A673 (cell line): ENCODE data around the gene SGSM2.

ENCODE experiments used
- EZH2 ChIP-seq: fragments of 200-600 bp; sonication (generic); IDR thresholded peaks from 2 replicates; pipeline ENCODE4 v1.6.1; 2017; ENCODE audit warnings: borderline replicate concordance, low read depth, mild to moderate bottlenecking, mixed read lengths, antibody characterized with exemption, low read length; ENCODE audit not compliant: poor library complexity, severe bottlenecking
- TF ChIP-seq, protein P1 (sequence below): fragments of 300-800, 200-600 bp; sonication (generic); conservative IDR thresholded peaks from 2 replicates; pipeline ENCODE4 v1.5.1; 2017; ENCODE audit warnings: low read depth, mild to moderate bottlenecking, antibody characterized with exemption, low read length, moderate library complexity, mixed read lengths

DNA sequence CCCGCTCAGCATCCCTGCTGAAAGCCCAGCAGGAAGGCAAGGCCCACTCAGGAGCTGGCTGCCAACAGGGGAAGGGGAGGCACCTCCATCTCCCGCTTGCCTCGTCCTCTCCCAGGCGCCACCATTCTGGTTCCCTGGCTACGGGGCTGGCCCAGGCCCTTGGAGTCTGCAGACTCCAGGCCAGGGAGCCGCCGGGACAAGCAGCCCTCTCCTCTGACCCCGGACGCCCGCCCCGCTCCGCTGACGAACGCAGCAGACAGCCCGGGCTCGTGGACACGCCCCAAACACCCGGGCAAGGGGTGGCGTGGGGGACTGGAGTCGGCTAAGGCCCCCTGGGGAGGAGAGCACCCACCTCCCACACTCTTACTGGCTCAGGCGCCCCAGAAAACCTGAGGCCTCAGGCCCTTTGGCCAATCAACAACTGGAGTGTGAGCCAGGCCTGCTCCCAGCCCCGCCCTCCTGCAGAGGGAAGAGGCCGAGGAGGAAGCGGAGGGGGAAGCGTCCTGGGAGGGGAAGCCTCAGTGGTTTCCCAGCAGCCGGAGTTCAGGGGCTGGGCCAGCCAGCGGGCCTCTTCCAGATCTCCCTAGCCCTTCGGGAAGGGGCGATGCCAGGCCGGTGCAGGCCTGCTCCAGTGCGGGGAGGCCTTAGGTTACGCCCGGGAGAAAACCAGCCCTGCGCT, 59.4 kb downstream of the SGSM2 start:
- TF ChIP-seq, protein P1, sequence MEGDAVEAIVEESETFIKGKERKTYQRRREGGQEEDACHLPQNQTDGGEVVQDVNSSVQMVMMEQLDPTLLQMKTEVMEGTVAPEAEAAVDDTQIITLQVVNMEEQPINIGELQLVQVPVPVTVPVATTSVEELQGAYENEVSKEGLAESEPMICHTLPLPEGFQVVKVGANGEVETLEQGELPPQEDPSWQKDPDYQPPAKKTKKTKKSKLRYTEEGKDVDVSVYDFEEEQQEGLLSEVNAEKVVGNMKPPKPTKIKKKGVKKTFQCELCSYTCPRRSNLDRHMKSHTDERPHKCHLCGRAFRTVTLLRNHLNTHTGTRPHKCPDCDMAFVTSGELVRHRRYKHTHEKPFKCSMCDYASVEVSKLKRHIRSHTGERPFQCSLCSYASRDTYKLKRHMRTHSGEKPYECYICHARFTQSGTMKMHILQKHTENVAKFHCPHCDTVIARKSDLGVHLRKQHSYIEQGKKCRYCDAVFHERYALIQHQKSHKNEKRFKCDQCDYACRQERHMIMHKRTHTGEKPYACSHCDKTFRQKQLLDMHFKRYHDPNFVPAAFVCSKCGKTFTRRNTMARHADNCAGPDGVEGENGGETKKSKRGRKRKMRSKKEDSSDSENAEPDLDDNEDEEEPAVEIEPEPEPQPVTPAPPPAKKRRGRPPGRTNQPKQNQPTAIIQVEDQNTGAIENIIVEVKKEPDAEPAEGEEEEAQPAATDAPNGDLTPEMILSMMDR, result no peak
- TF ChIP-seq EZH2, result no peak
